NCI-H187 (cell line): ENCODE data around the gene PGRMC1.
"Not testable (repeated sequence)": the region's sequence is repeated elsewhere in the genome, so short reads cannot be mapped to it uniquely, and the experiment has no call there.

ENCODE experiments used
- DNase-seq, 2 experiments: peaks; one replicate each; lab custom pipeline; 2025; lab: John Stamatoyannopoulos, UW

The PGRMC1 gene

DNA sequence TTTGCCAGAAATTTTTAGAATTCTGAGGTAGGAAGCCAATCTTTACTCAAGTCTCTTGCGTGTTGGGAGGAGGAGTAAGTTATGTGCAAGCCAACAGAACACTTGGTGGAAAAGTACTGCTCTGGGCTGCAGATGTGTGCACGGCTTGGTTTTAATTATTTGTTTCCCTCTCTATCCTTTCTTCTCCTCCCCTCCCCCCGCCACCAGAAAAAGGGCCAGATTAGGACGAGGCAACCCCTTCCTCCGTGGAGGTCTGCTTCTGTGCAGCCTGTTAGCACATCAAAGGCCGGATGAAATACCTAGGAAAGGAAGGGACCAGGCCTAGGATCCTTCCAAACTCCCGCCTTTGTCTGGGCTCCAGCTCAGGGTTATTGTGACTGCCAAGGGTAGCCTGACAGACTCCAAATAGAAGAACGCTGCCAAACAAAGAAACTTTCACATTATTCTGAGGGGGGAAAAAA is 1.0 kb upstream of the PGRMC1 start:
- DNase-seq, result no peak

DNA sequence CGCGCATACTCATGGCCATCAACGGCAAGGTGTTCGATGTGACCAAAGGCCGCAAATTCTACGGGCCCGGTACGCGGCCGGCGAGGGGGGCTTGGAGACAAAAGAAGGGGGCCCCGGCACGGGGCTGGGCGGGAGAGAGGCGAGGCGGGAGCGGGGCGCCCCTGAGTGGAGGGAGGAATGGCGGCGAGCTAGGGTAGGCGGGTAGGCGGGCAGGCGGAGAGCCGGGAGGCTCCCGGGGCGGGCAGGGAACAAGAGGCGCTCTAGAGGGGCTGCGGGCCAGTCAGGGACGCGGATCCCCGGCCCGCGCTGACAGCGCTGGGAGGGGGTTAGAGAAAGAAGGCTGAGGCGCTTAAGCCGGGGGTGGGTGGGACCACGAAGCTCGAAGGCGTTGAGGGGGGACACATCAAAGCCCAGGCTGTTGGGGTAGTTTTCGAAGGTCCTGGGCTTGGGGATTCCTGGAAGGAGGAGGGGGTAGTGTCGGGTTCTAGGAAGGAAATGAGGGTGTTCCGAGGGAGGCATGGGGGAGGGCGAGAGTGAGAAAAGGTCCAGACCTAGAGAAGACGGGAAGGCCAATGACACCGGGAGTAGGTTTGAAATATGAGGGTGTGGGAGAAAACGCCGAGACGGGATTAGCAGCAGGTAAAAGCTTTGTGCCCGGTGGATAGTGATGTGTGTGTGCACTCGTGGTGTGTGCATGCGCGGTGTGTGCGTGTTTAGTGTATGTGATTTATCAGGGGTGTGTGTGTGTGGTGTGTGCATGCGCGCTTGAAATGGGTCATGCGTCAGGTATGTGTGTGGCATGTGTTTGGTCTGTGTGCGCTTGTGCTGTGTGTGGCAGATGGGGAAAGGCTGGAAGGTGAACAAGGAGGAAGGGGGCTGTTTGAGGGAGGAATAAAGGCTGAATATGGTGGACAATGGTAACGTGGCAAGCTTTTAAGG is 807 bp downstream of the PGRMC1 start:
- DNase-seq, result no peak

DNA sequence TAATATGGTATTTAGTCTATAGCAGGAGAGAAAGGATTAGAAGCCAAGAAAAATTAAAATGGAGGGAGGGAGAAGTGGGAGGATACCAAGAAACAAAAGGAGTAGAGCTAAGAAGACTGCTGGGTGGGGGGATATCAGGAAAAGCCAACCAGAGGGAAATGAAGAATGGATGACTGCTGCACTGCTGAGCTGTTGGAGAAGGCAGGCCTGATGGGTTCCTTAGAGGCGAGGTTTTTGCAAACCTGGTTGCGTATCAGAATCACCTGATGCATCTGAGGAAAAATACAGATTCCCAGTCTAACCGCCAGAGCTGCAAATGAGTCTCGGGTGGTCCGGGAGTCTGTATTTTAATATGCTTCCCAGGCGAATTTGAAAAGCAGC is 1.5 kb downstream of the PGRMC1 start:
- DNase-seq, result no peak

DNA sequence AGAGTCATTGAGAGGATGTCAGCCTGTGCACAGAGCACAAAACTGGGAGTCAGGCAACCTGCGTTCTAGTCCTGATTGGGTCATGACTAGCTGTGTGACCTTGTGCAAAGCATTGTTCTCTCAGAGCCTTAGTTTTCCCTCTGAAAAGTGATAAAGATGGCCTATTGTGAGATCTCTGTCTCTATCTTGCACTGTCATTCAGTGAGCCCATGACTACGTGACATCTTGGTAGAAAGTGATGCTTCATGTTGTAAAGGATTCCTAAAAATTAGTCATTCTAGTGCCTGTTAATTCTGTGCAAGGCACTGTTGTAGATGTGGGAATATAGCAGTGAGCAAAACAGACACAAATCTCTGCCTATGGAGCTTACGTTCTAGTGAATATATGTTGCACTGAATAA is 2.5 kb downstream of the PGRMC1 start:
- DNase-seq, result no peak

DNA sequence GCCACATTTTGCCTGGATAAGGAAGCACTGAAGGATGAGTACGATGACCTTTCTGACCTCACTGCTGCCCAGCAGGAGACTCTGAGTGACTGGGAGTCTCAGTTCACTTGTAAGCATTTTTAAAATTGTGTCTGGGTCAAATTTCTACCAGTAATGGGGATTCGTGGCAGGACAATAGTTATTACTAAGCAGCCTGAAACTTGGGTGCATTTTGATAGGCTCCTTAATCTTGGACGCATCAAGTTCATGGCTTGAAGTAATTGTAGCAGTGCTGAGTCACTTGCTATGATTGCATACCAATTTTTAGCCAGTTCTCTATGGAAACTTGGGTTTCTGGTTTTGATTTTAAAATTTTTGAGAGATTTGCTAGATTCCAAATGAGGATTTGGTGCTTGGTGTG is 4.3 kb downstream of the PGRMC1 start:
- DNase-seq, result no peak

DNA sequence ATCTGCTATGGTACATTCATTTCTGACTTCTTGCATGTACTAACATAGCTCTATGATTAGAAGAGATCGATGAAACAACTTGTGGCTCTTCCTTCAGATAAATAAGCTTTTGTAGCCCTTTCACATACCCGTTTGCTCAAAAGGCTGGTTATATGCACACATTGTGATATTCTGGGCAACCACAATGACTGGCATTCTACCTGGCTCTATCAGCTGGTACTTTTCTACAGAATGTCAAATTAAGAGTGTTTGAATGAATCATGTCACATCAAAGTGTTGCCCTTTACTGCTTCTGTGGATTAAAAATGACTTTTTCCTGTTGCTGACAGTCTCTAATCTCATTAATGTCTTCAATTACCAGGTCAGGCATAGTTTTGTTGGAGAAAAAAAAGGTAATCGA is 11.6 kb downstream of the PGRMC1 start:
- no peak for DNase-seq

DNA sequence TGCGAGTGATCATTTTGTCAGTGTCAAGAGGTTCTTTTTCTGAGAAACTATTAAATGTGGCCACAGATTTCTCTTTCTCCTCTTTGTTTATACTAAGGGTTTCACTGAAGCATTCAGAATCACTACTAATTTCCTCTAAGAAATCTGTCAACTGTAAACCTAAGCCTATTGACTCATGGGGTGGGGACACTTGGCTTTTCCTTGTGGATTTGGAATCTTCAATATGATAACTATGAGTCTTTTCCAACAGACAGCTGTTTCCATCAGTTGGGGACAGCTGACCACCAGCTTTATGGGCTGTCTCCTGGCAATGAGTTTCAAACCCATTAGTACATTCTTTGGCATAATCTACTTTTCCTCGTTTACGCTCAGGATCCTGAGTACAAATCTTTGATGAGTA is 13.8 kb downstream of the PGRMC1 start:
- DNase-seq, result no peak

DNA sequence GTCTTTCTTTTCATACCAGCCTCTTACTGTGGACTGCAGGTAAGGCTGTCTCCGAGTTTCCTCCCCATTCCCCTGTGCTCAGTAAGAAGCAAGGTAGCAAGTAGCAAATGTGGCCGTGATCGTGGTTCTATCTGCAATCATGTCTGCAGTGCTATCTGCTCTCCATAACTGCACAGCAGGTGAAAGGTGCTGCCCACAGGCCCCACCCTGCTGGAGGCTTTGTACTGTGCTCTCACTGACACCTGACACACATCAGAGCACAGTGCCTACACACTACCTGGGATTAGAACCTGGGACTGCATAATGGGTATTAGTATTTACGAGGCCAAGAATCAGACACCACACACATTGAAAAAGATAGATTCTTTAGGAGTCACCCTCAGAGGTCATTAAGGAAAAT is 15.3 kb downstream of the PGRMC1 start:
- DNase-seq, result no peak

DNA sequence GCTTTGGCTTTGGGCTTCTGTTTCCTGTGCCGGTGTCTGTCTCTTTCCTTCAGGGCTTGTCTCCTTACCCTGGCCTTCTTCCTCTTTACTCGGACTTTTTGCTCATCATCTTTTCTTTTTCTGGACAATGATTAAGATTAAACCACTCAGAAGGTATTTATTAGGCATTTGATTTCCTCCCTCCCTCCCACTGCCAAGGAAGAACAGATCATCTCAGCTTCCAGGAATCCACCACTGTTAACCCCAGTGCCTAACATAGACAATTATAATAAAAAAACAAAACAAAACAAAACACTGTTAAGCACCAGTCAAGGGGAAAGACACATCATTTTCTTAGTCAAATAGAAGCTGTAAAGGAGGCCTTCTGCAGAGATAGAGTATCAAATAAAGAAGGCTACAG is 16.6 kb downstream of the PGRMC1 start:
- no peak for DNase-seq

DNA sequence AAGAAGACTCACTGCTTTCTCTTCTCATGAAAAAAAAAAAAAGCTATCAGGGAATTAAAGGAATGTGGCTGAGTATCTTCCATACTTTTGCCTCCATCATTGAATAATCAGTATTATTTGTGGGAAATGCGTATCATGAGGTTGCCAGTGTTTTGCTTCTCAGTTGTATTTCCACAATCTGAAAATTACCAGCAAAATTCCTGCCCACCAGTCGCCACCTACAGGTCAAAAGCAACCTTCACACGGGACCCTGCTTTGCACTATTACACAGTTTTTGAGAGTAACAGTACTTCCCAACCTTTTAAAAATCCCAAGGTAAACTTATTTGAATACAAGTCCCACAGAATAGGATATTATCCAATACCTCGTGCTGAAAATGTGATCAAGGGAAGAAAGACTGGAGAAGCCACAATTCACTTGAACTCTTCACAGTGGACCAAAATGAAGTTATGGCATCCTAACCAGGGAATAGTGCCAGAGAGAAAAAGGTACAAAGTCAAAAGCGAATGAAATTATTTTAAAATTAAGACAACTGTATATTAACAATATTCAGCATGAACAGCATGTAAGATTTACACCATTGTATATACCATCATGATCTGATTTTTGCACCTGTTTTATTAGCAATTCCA is 30.4 kb downstream of the PGRMC1 start:
- DNase-seq, result no peak

DNA sequence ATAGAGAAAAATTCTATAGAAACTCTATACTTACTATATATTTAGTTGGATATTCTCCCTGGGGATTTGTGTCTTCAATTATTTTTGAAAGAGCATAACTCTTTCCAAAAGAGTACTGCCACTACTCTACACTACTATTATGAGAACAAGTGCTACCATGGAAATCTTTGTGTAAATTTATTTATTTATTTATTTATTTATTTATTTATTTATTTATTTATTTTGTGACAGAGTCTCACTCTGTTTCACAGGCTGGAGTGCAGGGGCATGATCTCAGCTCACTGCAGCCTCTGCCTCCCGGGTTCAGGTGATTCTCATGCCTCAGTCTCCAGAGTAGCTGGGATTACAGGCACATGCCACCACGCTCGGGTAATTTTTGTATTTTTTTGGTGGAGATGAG is 31.0 kb downstream of the PGRMC1 start:
- DNase-seq, result not testable (repeated sequence)

DNA sequence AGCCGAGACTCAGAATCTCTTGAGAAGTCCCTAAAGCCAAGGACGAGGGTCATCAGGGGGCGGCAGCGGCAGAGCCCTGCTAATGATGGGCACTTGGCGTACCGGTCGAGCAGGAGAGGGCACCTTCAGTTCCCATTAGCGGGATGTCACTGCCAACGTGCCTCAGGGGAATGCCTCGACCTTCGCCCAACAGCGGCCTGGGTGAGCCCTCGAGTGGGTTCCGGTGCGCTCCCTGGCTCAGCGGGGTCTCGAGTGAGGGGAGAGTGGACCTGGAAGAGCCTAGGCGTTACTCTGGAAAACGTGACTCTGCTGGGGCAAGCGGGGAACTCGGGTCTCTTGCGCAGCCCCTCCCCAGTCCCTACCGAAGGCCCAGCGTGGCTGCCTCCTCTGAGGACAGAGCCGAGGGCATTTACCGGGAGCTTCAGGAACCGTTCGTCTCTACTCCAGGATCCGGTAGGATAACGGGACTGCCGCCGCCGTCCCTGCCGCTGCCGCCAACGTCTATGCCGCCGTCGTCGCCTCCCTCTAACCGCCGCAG is 36.9 kb downstream of the PGRMC1 start:
- no peak for DNase-seq

DNA sequence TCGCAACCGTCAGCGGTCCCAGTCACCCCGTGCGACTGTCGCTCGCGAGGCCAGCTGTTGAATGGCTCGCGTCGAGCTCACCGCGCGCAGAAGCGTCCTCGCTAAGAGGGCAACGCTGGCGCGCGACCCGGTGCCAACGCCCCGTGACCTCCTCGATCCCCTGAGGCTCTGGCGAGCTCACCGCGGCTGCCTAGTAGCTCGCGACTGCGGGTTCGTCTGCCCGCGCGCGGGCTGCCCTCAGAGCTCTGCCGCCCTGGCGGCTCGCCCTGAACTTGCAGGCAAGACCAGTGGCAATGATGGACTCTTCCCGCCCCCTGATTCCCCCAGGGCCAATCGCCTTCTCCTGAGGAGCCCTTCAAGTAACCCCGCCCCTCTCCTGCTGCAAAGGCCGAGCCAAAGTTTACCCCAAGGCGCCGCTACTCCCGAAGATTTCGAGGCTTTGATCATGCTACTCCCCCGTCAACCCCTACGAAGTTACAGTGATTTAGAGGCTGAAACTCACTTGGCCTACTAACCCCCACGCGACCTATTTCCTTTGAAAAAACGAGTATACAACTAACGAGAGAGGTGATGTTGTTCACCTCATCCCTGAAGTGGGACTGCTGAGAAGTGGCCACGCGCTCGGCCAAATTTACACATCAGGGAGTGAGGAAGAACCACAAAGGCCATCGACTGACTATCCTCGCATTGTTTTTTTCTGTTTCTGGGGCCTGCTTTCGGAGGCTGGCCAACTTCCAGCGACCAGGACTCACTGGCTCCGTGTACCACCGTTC is 37.5 kb downstream of the PGRMC1 start:
- DNase-seq, result no peak

DNA sequence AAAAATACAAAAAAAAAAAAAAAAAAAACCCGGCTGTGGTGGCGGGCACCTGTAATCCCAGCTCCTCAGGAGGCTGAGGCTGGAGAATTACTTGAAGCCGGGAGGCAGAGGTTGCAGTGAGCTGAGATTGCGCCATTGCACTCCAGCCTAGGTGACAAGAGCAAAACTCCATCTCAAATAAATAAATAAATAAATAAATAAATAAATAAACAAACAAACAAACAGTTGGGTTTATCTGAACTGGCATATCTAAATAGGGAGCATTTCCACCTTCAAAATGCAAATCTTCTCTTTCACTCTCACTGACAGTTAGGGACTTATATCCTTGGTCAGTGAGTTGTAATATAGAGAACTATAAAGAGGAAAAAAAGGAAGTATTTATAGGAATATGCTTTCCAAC is 46.3 kb downstream of the PGRMC1 start:
- DNase-seq, result not testable (repeated sequence)

DNA sequence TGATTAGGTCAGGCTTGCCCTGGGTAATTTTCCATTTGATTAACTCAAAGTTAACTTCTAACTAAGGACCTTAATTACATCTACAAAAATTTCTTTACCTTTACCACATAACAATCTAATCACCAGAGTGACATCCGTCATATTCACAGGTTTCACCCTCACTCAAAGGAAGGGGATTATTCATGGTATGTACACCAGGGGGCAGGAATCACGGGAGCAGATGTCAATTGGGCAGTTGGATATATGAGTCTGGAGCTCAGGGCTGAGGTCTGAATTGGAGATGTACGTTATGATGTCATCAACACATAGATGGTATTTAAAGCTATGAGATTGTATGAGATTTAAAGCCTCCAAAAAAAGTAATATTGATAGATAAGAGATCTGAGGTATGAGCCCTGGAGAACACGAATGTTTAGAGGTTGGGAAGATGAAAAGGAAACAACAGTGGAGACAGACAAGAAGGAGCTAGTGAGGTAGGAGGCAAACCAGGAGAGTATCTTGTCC is 52.9 kb downstream of the PGRMC1 start:
- no peak for DNase-seq

DNA sequence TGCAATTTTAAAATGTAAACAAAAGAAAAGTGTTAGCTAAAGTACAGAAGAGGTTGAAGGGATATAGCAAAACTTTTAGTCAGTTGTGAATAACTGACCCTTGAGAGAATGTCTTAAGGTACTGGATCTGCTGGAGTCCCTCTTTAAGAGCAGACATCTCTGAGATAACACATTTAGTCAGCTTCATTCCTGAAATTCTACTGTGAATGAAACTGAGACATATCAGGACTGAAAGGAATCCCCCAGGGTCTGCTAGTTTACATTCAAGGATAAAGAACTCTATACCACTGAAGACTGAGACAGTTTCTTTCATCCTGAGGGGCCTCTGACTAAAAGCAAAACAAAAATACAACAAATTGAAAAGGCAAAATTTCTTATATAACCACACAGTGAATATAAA is 54.4 kb downstream of the PGRMC1 start:
- no peak for DNase-seq

DNA sequence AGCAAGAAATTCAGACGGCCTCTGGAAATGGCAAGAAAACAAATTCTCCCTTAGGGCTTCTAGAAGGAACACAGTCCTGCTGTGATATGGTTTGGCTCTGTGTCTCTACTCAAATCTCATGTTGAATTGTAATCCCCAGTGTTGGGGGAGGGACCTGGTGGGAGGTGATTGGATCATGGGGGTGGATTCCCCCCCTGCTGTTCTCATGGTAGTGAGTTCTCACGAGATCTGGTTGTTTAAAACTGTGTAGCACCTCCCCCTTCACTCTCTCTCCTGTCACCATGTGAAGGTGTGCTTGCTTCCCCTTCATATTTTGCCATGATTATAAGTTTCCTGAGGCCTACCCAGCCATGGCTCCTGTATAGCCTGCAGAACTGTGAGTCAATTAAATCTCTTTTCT is 55.2 kb downstream of the PGRMC1 start:
- not testable (repeated sequence) for DNase-seq

DNA sequence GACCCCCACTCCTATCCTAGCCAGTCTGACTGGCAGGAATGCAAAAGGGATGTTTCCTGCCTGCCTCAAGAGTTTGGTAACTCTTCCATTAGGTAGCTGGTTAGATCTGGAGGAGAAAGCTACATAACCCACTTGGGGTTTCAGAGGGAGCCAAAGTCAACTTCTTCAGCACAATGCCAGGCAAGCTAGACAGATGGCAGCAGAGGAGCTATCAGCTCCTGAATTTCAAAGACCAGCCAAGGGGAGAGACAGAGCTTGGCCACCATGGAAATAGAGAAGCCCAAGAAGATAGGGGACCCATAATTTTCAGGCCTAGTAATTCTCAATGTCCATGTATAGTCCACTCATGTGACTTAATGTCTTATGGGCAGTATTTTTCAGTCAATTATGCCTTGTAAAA is 56.4 kb downstream of the PGRMC1 start:
- DNase-seq, result no peak
